SK-N-SH treated with all-trans-retinoic acid at 6 μM for 48 hours (cell line): ENCODE data around the gene PRC1.
"Not testable (repeated sequence)": the region's sequence is repeated elsewhere in the genome, so short reads cannot be mapped to it uniquely, and the experiment has no call there.

Experiments used
- BACH2 ChIP-seq: fragments of 250-450 bp; sonication (Bioruptor Pico); IDR thresholded peaks from 2 replicates; pipeline ENCODE4 v1.9.0; 2021; ENCODE audit warnings: mild to moderate bottlenecking, borderline replicate concordance
- CREB5 ChIP-seq: fragments of 250-450 bp; sonication (Bioruptor Pico); IDR thresholded peaks from 2 replicates; pipeline ENCODE4 v1.5.1; 2020; ENCODE audit warnings: low read depth, mild to moderate bottlenecking, moderate library complexity
- CSDC2 ChIP-seq: fragments of 250-450 bp; sonication (Bioruptor Pico); IDR thresholded peaks from 2 replicates; pipeline ENCODE4 v1.5.0; 2020; ENCODE audit warnings: mild to moderate bottlenecking, moderate library complexity
- ISL1 ChIP-seq: fragments of 250-450 bp; sonication (Bioruptor Pico); IDR thresholded peaks from 2 replicates; pipeline ENCODE4 v2.1.2; 2022; ENCODE audit warnings: mild to moderate bottlenecking, moderate library complexity
- OSR1 ChIP-seq: fragments of 250-450 bp; sonication (Bioruptor Pico); IDR thresholded peaks from 2 replicates; pipeline ENCODE4 v1.8.0; 2022; ENCODE audit warnings: moderate library complexity, mild to moderate bottlenecking, inconsistent platforms
- SNAI2 ChIP-seq: fragments of 250-450 bp; sonication (Bioruptor Pico); IDR thresholded peaks from 2 replicates; pipeline ENCODE4 v1.5.0; 2020; ENCODE audit warnings: mild to moderate bottlenecking, moderate library complexity
- TSHZ2 ChIP-seq: fragments of 250-450 bp; sonication (Bioruptor Pico); IDR thresholded peaks from 2 replicates; pipeline ENCODE4 v1.5.0; 2020; ENCODE audit warnings: mild to moderate bottlenecking, moderate library complexity
- ZFP3 ChIP-seq: fragments of 250-450 bp; sonication (Bioruptor Pico); IDR thresholded peaks from 2 replicates; pipeline ENCODE4 v1.5.0; 2020; ENCODE audit warnings: mild to moderate bottlenecking, moderate library complexity
- ZFP30 ChIP-seq: fragments of 450-650 bp; formaldehyde crosslinking; IDR thresholded peaks from 2 replicates; pipeline ENCODE4 v1.5.0; 2022; ENCODE audit warnings: mild to moderate bottlenecking, moderate library complexity

GRCh38 chr15:90922712-90923322, 71.5 kb downstream of the PRC1 start:
- not testable (repeated sequence) for TF ChIP-seq BACH2 (CRISPR knock-in tag); SNAI2; OSR1 (CRISPR knock-in tag); ISL1 (CRISPR knock-in tag); CREB5; CSDC2; ZFP30 (CRISPR knock-in tag); ZFP3 (CRISPR knock-in tag); TSHZ2 (CRISPR knock-in tag)
